Measurements from ENCODE around the gene BCAS1. TPM values are rescaled to one million over a fixed set of nuclear protein-coding genes. Genes with fewer than 3 reads are reported as not detected.

Gene BCAS1
- total and polyA plus RNA-seq, 2 donors (not counting 1 experiment from before 2014, with no cell fraction given) = 0.97 to 1.1 TPM

DNA sequence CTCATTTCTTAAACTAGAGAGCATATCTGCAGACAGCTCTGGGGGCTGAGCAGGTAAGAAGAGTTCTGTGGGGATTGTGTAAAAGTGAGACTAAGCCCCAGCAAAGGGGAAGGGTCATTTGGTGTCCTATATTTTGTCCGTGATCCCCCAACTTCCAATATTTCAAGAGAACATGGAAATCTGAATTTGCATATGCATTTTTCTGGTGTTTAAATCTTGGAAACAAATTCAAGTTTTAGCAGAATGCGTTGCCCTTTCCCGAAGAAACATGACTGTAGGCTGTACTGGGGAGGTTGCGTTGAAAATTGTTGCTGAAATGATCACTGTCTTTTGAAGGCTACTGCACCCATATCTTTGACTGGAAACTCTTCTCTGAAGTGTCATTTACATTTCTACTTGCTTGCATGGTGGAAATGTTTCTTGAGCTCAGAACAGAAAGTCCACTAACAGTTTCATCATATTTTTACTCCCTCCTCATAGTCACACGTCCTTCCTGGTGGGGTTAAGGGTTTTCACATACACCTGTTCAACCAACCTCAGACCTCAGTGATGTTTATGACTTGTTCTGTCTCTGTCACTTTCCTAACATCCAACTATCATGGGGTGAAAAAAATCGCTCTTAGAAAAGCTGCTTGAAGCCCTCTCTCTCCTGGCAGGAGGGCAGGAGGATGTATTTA lies 140.3 kb downstream of the BCAS1 start:
- no peaks in the 10 kb centered on the region for H4K20me1 ChIP-seq (ENCODE audit: control insufficient read depth, insufficient read depth, low read length, poor library complexity, severe bottlenecking)
- Mint-ChIP-seq H3K27ac (peak overlapping the region; percentile 87), H3K27me3 (no peaks in the 10 kb centered on the region), H3K4me1 (peaks cover 76% of the 10 kb centered on the region), H3K4me3 (peak overlapping the region; percentile 77), H3K9me3 (ENCODE audit: insufficient read depth) (no peaks in the 10 kb centered on the region)
- peak overlapping the region; percentile 30 to 62 for H3K27ac ChIP-seq (ENCODE audit: low read length in 2 of 2)
- H3K9me3 ChIP-seq (ENCODE audit: control extremely low read depth in 1 of 3, control insufficient read depth in 2 of 3, insufficient read depth in 1 of 3, low read length in 2 of 3) = no peaks in the 10 kb centered on the region
- H3K27me3 ChIP-seq (replicated peaks in 1 of 4; ENCODE audit: control extremely low read depth in 1 of 4, control insufficient read depth in 3 of 4, insufficient read depth in 4 of 4, low read length in 3 of 4) = no peaks in the 10 kb centered on the region
- H3K4me3 ChIP-seq (ENCODE audit: control extremely low read depth in 1 of 5, extremely low read depth in 1 of 5, insufficient read depth in 1 of 5, low read depth in 2 of 5, low read length in 4 of 5) = no peak overlapping the region
- ATAC-seq (ENCODE audit: low read depth) (peak; percentile 6), DNase-seq (no peak)
- no peaks in the 10 kb centered on the region for H3K36me3 ChIP-seq (replicated peaks in 1 of 2; ENCODE audit: control extremely low read depth in 1 of 2, control insufficient read depth in 1 of 2, extremely low read depth in 1 of 2, insufficient read depth in 2 of 2, low read length in 1 of 2)
- POLR2A ChIA-PET = interaction anchor here (1.0 to 1.6 kb wide), 4 partner anchors 10 to 338 kb away, joined by 3 to 11 read pairs (median 3); partner anchors contain the start of gene ZNF217
- 63% methylated on average over 2 of the region's 6 CpGs for WGBS (ENCODE audit: insufficient coverage)
- CTCF ChIA-PET = interaction anchor here (0.6 to 22.3 kb wide), 9 partner anchors 4 to 351 kb away, joined by 3 to 593 read pairs (median 4); no protein-coding TSS in a partner anchor
- no peak for TF ChIP-seq EZH2 (IDR thresholded peaks at IDR 0.05; ENCODE audit: borderline replicate concordance, insufficient read depth, low read depth, low read length, poor library complexity, severe bottlenecking)
- TF ChIP-seq, protein P1, sequence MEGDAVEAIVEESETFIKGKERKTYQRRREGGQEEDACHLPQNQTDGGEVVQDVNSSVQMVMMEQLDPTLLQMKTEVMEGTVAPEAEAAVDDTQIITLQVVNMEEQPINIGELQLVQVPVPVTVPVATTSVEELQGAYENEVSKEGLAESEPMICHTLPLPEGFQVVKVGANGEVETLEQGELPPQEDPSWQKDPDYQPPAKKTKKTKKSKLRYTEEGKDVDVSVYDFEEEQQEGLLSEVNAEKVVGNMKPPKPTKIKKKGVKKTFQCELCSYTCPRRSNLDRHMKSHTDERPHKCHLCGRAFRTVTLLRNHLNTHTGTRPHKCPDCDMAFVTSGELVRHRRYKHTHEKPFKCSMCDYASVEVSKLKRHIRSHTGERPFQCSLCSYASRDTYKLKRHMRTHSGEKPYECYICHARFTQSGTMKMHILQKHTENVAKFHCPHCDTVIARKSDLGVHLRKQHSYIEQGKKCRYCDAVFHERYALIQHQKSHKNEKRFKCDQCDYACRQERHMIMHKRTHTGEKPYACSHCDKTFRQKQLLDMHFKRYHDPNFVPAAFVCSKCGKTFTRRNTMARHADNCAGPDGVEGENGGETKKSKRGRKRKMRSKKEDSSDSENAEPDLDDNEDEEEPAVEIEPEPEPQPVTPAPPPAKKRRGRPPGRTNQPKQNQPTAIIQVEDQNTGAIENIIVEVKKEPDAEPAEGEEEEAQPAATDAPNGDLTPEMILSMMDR (IDR thresholded peaks at IDR 0.05) = no peak
- H2AFZ ChIP-seq (ENCODE audit: insufficient read depth, low read depth, low read length, poor library complexity, severe bottlenecking) = peak overlapping the region; percentile 34
- peak overlapping the region; percentile 42 for H3K4me2 ChIP-seq (replicated peaks; ENCODE audit: low read depth, low read length, poor library complexity, severe bottlenecking)
- peaks cover 59 to 71% of the 10 kb centered on the region in 2 donors for H3K4me1 ChIP-seq (ENCODE audit: control insufficient read depth in 2 of 2, insufficient read depth in 2 of 2, low read length in 2 of 2)
- intact Hi-C loops (cut with micrococcal nuclease) = no loop called here
- H3K79me2 ChIP-seq (ENCODE audit: control insufficient read depth, insufficient read depth, low read length) = no peaks in the 10 kb centered on the region
- peak overlapping the region; percentile 35 for H3K9ac ChIP-seq (ENCODE audit: low read length)

DNA sequence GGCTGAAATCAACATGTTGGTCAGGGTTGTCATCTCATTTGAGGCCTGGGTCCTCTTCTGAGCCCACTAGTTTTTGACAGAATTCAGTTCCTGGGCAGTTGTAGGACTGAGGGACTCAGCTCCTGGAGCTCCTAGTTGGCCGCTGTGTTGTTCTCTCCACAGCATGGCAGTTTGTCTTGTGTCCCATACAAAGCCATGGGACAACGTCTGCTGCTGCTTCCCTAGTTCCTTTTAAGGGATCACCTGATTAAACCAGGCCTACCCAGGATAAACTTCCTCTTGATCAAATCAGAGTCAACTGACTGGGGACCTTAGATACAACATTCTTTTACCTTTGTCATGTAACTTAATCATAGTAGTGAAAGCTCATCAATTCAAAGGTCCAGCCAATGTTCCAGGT lies 141.0 kb downstream of the BCAS1 start:
- Mint-ChIP-seq H3K4me1 (peaks cover 74% of the 10 kb centered on the region), H3K4me3 (peak overlapping the region; percentile 77), H3K27ac (peak overlapping the region; percentile 87), H3K9me3 (ENCODE audit: insufficient read depth) (no peaks in the 10 kb centered on the region), H3K27me3 (no peaks in the 10 kb centered on the region)
- H3K79me2 ChIP-seq (ENCODE audit: control insufficient read depth, insufficient read depth, low read length) = no peaks in the 10 kb centered on the region
- 88% methylated on average over 2 of the region's 2 CpGs for WGBS (ENCODE audit: insufficient coverage)
- ATAC-seq (ENCODE audit: low read depth) = no peak
- ChIA-PET CTCF (interaction anchor here (0.7 to 22.3 kb wide), 7 partner anchors 5 to 350 kb away, joined by 3 to 593 read pairs (median 4); no protein-coding TSS in a partner anchor), POLR2A (interaction anchor here (1.4 to 1.6 kb wide), 2 partner anchors 11 to 14 kb away, joined by 3 to 11 read pairs; no protein-coding TSS in a partner anchor)
- H3K9me3 ChIP-seq (ENCODE audit: control extremely low read depth in 1 of 3, control insufficient read depth in 2 of 3, insufficient read depth in 1 of 3, low read length in 2 of 3) = no peaks in the 10 kb centered on the region
- no peak overlapping the region for H3K9ac ChIP-seq (ENCODE audit: low read length)
- H2AFZ ChIP-seq (ENCODE audit: insufficient read depth, low read depth, low read length, poor library complexity, severe bottlenecking) = no peak overlapping the region
- DNase-seq = no peak
- peak overlapping the region in 1 of 2 donors; percentile 62 for H3K27ac ChIP-seq (ENCODE audit: low read length in 2 of 2)
- H3K4me2 ChIP-seq (replicated peaks; ENCODE audit: low read depth, low read length, poor library complexity, severe bottlenecking) = no peak overlapping the region
- peaks cover 59 to 69% of the 10 kb centered on the region in 2 donors for H3K4me1 ChIP-seq (ENCODE audit: control insufficient read depth in 2 of 2, insufficient read depth in 2 of 2, low read length in 2 of 2)
- H3K27me3 ChIP-seq (replicated peaks in 1 of 4; ENCODE audit: control extremely low read depth in 1 of 4, control insufficient read depth in 3 of 4, insufficient read depth in 4 of 4, low read length in 3 of 4) = no peaks in the 10 kb centered on the region
- no peak overlapping the region for H3K4me3 ChIP-seq (ENCODE audit: control extremely low read depth in 1 of 5, extremely low read depth in 1 of 5, insufficient read depth in 1 of 5, low read depth in 2 of 5, low read length in 4 of 5)
- intact Hi-C loops (cut with micrococcal nuclease) = no loop called here
- TF ChIP-seq, protein P1 (IDR thresholded peaks at IDR 0.05) = no peak
- TF ChIP-seq EZH2 (IDR thresholded peaks at IDR 0.05; ENCODE audit: borderline replicate concordance, insufficient read depth, low read depth, low read length, poor library complexity, severe bottlenecking) = no peak
- H4K20me1 ChIP-seq (ENCODE audit: control insufficient read depth, insufficient read depth, low read length, poor library complexity, severe bottlenecking) = no peaks in the 10 kb centered on the region
- H3K36me3 ChIP-seq (replicated peaks in 1 of 2; ENCODE audit: control extremely low read depth in 1 of 2, control insufficient read depth in 1 of 2, extremely low read depth in 1 of 2, insufficient read depth in 2 of 2, low read length in 1 of 2) = no peaks in the 10 kb centered on the region

Data from B cell (primary cell).